GM19238 (cell line): ENCODE measurements around the gene RTBDN.
A peak's percentile ranks its signal among the peaks of the same experiment; 100 is the strongest.

Source experiments
- DNase-seq: peaks from one replicate; pipeline ENCODE4 v3.0.0; 2011; ENCODE audit warnings: low spot score; ENCODE audit not compliant: insufficient read length

The RTBDN gene

GRCh38 chr19:12782424-12783290 is 51.7 kb downstream of the RTBDN start:
- peak; percentile 68 for DNase-seq

GRCh38 chr19:12782174-12782423 is 52.3 kb downstream of the RTBDN start:
- DNase-seq = no peak

- DNase-seq = no peak
These were observed 55.0 kb downstream of the RTBDN start for GRCh38 chr19:12779162-12779993.

- no peak for DNase-seq
These were observed 55.5 kb downstream of the RTBDN start for GRCh38 chr19:12778905-12779161.

- no peak for DNase-seq
These were observed 56.1 kb downstream of the RTBDN start for GRCh38 chr19:12778017-12778904.

GRCh38 chr19:12777217-12778016 is 57.0 kb downstream of the RTBDN start:
- peak; percentile 83 for DNase-seq
